ENCODE data around the gene NIPA2.

Gene NIPA2

DNA sequence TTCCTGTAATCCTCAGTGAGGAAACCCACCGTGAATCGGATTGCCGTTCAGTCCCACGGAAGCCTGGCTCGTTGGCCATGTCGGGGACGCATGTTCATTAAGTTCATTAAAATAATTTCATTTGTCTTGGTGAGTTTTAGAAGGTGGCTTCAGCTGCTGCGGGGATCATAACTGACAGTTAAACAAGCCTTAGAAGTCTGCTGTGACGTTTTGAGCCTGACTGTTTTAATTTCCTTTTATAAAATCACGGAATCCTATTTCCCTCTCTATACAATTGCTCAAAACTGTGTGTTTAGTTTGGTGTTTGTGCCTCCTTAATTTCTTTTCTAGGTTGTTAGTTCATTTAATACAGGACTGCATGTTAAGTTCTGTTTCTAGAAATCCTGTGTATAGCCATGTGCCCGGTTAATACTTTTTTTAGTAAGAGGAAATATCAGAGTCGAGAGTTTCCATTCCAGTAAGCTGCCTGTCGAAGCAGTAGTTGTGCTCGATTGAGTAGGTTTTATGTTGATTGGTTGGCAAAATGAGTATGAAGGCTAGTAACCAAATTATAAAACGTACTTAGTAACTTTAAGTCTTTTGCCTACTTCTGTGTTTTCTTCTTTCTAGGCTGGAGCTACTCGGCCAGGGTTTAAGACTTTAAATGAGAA is 705 bp downstream of the NIPA2 start:
- peak; percentile 1 for DNase-seq

DNA sequence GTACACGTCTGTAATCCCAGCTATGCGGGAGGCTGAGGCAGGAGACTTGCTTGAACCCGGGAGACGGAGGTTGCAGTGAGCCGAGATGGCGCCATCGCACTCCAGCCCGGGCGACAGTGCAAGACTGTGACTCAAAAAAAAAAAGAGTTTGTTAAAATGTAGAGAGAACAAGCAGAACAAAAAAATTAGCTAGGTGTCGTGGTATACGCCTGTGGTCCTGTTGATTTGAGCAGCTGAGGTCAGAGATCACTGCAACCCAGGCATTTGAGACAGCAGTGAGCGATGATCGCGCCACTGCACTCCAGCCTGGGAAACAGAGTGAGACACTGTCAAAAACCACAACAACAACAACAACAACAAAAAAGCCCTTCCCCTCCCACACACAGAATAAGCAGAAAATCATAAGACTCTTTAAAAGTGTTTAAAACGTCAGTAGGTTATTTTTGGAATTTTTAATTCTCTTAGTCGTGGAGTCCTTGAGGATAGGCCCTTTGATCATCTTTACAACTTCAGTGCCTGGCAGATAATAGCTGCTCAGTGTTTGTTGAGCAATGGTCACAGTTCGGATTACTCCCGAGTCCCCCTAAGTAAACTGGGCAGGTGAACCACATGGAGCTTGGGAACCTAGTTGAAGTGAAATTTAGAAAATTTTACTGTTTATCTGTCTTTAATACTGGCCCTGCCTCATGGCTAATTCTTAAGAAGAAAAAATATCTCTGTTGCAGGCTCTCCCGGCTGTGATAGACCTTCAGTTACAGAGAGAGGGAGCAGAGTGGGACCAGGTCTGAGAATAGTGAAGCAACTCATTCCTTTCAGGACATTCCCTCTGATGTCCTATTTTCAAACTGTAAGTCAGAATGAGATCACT is 6.2 kb downstream of the NIPA2 start:
- DNase-seq: no peak

DNA sequence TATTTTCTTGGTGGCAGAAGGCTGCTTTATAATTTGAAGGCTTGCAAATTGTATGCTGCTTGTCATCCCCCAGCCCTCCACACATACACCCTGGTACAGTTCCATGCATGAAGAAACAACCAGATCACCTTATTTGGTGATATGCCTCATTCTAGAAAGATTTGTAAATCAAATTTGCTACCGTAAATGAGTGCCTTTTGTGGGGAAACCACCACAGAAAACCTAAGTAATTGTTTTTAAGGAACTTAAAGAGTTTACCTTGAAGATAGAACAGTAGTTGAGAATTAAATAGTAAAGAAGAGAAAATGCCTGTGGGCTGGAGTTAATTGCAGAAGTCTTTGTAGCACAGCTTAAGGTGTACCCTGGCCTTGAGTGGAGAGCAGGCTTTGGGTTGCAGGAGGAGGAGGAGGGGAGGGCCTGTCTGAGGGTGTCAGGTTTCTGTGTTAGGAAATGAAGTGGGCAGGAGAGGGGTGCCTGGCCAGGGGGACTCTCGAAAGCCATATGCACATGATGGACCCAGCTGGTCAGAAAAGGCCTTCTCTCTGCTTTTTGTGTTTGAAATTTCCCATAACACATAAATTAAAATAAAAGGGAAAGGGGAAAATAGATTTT is 6.9 kb downstream of the NIPA2 start:
- peak; percentile 31 for DNase-seq

DNA sequence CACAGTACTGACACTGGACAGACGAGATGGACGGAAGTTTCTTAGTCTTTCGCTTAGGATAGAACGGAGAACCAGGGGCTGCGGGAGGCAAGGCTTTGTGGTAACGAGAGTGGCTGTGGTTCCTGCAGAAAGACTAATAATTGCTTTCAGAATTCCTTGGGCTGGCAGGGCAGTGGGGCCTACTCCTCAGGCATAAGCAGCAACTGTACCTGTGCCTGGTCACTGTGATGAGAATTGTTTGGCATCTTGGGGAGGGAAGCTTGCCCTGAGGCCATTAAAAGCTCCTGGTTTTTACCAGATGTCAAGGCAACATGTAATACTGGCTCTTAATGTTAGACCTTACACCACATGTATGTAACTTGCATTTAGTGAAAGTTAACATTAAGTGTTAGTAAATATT is 7.6 kb downstream of the NIPA2 start:
- DNase-seq: no peak

DNA sequence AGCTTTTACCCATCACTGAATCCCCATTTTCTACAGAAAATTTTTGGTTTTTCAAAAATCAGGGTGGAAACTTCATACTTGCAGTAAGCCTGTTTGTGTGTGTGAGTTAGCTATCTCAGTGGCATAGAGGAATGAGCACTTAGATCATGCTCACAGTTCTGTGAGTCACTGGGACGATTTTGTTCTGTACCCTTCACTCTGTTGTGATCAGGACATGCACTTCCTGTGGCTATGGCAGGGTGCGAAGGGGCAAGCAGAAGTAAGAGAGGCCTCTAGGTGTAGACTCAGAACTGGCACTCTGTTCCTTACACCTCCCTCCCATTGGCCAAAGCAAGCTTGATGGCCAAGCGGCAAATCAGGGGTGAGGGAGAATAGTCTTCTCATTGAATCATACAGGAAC is 11.6 kb downstream of the NIPA2 start:
- DNase-seq: no peak

DNA sequence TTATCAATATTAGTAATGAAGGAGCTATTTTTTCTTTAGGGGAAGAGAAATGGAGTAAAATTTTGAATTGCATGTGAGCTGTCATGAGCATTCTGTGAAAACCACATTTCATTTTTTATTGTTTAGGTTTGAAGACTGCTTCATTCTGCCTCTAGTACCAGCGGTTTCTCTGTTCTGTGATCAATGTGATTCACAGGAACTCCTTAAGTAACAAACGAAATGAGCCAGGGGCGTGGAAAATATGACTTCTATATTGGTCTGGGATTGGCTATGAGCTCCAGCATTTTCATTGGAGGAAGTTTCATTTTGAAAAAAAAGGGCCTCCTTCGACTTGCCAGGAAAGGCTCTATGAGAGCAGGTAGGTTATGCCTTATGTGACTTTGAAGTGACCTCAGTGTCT is 13.0 kb downstream of the NIPA2 start:
- no peak for DNase-seq

DNA sequence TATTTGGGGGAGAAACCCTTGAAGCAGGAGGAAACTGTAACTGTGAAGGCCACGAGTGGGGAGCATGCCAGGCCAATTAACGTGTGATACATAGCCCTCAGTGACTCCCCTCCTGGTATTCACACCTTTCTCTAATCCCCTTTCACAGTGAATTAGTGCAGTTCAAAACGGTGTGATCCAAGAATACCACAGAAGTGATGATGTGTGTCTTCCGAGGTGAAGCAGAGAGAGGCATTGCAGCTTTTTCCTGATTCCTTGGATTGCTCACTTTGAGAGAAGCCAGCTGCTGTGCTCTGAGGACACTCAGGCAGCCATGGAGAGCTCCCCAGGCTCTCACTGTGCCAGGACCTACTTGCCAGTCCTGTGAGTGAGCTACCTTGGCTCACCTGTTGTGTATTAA is 17.3 kb downstream of the NIPA2 start:
- no peak for DNase-seq

DNA sequence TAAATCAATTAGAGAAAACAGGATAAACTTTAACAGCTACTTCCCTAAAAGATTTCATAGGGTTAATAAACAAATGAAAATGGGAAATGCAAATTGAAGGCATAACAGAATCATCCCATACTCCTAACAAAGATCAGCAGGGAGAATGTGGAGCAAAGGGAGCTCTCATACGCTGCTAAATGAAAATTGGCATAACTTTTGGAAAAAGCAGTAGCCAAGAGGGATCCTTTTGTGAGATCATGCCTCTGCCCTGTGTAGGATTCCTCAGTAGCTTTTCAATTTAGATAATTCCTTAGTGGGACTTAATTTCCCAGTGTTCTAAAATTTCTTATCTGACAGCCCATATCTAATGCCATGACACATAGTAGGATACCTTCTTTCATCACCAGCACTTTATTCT is 18.2 kb downstream of the NIPA2 start:
- no peak for DNase-seq

DNA sequence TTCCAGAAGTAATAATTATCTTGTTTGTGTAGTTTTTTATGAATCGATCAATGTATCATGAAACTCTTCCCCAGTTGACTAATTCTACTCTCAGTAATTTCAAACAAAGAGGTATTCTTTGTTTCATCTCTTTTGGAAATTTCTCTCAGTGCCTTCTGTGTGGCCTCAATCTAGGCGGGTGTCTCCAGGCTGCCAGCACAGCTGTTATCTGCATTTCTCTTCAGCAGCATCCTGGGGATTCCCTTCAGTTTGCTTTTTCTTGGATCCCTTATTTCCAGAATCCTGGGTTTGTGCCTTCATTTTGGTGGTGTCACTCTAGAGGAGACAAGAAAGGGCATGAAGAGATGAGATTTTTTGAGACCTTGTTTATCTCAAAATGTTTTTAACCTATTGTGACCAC is 22.7 kb downstream of the NIPA2 start:
- no peak for DNase-seq

DNA sequence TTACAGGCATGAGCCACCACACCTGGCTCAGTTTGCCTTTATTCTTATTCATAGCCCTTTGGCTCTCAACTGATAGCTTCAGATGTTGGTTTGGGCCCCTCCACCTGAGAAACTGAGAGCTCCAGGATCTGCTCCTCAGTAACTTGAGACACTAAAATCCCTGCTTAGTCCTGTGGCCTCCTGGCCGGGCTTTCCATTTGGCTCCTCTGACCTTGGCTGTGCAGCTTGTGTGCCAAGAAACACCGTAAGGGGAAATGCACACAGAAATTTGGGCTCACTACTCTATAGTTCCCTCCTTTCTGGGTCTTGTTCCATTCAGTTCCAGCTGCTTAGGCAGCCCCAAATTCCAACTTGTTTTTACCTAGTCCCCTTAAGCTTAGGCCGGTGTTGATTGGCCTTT is 24.9 kb downstream of the NIPA2 start:
- no peak for DNase-seq

DNA sequence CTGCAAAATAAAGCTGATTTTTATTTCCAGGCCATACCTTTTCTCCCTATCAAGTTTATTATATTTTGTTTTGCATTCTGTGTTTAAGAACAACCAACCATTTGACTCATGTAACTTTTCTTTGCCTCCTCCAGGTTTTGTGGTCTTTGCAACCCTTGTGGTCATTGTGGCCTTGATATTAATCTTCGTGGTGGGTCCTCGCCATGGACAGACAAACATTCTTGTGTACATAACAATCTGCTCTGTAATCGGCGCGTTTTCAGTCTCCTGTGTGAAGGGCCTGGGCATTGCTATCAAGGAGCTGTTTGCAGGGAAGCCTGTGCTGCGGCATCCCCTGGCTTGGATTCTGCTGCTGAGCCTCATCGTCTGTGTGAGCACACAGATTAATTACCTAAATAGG is 27.6 kb downstream of the NIPA2 start:
- DNase-seq: no peak

DNA sequence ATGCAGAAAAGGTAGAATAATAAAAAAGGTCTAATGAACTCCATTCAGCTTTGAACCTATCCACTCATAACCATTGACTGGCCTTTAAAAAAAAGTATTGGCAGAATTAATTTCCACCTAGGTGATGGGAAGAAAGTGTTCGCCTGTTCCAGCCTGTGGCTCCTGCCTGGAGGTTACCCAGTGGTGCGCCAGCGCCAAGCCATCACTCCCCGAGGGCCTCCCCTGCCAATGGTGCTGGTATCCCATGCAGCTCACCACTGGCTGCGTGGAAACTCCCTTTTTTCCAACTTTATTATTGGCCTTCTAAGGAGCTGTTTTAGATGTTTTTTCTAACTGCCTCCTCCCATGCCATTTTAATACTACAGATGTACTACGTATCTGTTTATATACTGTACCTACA is 29.4 kb downstream of the NIPA2 start:
- DNase-seq: no peak

DNA sequence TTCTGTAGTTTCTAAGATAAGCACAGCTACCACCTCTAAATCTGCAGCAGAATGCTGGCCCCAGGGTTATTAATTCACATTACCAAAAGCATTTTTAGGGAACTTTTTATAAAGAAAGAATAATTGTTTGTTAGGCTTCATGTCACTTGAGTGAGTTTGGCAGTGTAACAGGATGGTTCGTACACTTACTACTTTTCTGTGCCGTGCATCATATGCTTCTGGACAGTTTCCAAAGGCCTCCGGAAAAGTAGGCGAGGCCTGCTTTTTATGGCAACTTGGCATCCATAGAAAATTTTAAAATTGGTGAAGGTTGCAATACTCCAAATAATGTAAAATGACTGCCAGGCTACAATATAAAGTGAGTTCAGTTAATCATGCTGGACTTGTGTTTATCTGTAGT is 30.0 kb downstream of the NIPA2 start:
- no peak for DNase-seq

DNA sequence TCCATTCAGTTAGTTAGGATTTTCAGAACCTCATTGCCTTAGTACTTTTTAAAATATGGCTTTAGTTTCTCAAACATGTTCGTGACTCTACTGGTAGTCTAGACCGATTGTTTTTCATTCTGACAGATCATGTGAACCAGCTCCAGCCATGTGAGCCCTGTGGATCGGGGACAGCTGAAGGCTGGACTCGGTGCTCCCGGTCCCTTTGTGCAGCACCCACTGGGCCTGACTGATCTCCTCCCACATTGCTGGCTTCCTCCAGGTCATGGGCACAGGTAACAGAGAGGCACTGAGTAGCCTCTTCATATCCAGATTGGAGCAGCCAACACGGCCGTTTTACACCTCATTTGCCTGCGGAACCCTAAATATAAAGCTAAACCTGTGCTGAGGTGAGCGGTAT is 30.5 kb downstream of the NIPA2 start:
- DNase-seq: no peak

DNA sequence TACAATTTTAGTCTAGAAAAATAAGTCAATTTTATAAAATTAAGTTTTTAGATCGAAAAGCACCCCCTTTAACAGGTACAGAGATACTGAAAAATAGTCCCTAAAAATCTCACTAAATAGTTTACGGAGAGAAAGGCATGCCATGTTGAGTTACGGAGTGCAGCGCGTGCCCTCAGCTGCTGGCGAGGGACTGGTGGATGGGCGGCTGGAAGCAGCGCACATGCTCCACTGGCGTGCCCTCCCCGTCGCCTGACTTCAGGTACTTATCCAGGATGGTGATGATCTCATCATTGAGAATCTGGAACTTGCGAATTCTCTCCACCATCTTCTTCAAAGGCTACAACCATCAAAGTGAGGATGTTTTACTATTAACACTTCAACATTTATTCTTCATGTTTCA is 31.4 kb downstream of the NIPA2 start:
- DNase-seq: no peak

DNA sequence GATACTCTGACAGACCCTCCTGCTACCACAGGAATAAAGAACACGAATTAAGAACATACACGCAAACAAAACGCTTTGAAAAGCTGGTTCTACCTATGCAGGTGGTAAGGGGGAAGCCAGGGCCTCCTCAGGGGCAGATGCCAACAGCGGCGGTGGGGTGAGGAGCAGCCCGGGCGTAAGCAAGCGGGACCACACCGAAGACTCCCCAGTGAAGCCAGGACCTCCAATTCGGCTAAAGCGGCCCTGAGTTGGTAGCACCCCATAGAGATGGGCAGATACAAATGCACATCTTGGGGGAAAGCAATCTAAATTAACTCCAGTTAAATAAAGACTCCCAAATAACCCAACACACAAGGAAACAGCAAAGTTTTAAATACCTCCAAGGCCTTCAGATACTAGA is 32.4 kb downstream of the NIPA2 start:
- no peak for DNase-seq

DNA sequence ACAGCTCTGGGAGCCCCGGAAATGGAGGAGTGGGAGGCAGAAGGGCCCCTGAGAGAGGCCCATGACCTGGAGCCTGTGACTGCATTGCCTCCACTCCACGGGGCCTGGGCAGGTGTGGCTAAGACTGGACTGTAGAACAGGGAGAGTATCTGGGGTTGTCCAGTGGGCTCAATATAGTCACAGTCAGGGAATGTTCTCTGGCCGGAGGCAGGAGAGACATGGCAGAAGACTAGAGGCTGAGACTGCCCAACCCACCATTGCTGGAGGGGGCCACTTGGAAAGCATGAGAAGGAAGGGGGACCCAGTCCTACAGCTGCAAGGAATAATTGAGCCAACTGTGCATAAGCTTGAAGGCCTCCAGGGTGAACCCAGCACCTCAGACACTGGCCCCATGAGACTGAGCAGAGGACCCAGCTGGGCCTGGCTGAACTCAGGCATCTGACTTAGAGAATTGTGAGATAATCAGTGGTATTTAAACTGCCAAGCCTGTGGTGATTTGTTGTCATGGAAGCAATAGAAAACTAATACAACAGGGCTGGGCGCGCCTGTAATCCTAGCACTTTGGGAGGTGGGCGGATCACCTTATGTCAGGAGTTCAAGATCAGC is 33.1 kb downstream of the NIPA2 start:
- DNase-seq: no peak

DNA sequence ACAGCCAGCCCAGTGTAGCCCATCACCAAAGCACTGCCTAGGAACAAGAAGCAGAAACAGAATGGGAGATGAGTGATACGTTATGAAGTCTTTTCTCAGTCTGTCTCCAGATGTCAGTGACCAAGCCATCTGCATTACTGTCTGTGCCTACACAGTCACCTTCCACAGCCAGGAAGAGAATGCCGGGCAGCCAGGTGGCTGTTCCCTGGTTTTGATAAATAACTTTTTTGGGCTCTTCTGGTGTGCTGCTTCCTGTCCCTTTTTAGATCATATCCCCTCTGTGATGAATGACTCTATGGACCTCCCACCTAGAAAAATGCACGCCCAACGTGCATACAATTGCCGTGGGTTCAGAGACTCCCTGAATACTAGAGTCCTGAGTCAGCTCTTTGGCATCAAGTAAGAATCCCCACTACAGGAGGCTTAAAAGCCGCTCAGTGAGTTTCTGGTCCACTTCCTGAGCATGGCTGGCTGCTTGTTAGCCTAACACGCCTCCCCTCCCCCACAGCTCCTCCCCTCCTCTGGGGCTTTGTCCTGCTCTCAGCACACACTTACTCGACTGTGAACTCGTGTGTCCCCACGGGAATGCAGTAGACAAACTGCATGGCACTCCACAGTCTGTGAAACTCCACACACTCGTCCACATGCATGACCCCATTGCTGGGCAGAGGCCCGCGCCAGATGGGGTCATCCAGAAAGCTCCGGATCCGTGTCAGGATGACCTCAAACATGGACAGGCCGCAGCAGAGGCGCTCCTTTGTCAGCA is 34.7 kb downstream of the NIPA2 start:
- DNase-seq: no peak

DNA sequence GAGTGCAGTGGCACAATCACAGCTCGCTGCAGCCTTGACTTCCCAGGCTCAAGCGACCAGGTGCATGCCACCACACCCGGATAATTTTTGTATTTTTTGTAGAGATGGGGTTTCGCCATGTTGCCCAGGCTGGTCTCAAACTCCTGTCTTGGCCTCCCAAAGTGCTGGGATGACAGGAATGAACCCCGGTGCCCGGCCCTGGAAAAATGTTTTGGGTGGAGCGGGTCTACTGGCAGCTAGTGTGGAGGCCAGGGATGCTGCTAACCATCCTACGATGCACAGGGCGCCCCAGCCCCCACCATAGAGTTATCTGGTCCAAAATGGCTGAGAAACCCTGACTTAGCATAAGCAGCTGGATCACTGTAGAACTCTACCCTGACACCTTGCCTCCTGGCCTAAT is 35.4 kb downstream of the NIPA2 start:
- DNase-seq: no peak

DNA sequence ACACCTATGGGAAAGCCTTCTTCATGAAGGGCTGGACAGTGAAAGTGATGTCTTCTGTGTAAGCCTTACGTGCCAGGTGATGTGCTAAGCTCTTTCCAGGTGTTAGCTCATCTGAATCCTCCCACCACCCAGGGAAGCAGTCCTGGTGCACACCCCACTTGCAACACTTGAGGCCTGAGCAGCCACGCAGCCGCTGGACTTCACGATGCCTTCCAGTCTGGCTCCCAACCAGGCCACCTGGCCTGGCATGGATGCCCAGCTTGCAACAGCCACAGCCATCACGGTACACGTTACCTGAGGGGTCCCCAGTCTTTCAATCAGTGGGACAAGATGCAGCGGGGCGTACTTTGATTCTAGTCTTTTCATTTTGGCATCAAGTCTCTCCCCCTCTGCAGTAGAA is 35.8 kb downstream of the NIPA2 start:
- DNase-seq: no peak

DNA sequence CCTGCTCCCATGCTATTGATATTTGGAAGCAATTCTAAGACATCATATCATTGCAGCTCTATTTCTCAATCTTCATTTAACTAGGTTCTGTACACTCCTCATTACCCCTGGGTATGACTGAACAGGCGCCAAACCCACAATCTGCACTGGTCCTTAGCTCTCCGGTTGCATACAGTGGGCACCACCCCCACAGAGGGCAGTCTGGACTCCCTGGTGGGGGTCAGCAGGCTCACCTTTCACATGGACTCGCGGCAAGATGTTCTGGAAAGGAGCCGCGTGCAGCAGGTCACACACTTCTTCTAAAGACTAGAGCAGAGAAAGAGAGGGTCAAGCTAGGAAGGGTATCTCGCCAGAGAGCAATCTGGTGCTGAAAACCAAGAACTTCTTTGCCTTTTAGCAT is 36.5 kb downstream of the NIPA2 start:
- DNase-seq: no peak

DNA sequence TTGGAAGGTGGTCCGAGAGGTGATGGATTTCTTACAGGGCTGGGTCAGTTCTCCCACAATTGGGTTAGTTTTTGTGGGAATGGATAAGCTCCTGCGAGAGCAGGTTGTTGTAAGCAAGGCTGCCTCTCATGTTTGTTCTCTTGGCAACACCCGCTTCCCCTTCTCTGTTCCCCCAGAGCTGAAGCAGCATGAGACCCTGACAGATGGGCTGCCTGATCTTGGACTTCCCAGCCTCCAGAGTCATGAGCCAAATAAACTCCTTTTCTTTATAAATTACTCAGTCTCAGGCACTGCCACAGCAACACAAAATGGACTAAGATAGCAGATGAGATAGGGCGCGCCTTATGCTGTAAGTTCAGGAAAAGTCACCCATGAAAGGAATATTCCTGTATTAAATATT is 38.7 kb downstream of the NIPA2 start:
- no peak for DNase-seq

DNA sequence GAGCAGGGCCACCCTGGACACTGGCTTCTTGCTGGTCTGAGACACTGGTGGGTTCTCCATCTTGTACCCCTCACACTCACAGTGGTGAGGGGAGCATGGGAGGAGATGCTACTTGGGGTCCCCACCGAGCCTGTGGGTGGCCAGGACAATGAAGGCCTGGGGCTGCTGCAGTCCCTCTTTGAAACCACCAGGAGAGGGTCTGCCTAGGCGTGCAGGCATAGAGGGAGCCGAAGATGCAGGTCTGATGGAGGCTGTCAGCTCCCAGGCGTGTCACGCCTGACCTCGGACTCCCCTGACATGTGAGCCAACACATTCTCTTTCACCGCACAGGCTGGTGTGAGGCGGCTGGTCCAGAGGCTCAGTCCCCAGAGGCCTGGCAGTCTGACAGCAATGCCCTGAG is 39.1 kb downstream of the NIPA2 start:
- no peak for DNase-seq

Data from DMS79 treated with DMSO at 0.1 percent for 48 hours (cell line).